ENCODE measurements around the gene FOXN4. TPM values are rescaled to one million over a fixed set of nuclear protein-coding genes. Genes with fewer than 3 reads are reported as not detected.

FOXN4 gene
- total and polyA plus RNA-seq, 2 of the 13 experiments (the other 11 are each of a cell fraction or from before 2014, with no cell fraction given) = 0.11 TPM; not detected in 1

GRCh38 chr12:109277899-109278762 is 31.0 kb downstream of the FOXN4 start (continued):
- TF ChIP-seq PAF1 (CRISPR knock-in tag; IDR thresholded peaks at IDR 0.05) = no peak
- TF ChIP-seq ZUFSP (CRISPR knock-in tag; IDR thresholded peaks at IDR 0.05; ENCODE audit: borderline replicate concordance) = no peak
- TF ChIP-seq, protein P1, sequence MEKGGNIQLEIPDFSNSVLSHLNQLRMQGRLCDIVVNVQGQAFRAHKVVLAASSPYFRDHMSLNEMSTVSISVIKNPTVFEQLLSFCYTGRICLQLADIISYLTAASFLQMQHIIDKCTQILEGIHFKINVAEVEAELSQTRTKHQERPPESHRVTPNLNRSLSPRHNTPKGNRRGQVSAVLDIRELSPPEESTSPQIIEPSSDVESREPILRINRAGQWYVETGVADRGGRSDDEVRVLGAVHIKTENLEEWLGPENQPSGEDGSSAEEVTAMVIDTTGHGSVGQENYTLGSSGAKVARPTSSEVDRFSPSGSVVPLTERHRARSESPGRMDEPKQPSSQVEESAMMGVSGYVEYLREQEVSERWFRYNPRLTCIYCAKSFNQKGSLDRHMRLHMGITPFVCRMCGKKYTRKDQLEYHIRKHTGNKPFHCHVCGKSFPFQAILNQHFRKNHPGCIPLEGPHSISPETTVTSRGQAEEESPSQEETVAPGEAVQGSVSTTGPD (CRISPR knock-in tag; IDR thresholded peaks at IDR 0.05) = no peak
- peak; percentile 94 for TF ChIP-seq FOXA3 (CRISPR knock-in tag; IDR thresholded peaks at IDR 0.05)
- no peak for TF ChIP-seq ZFP62 (CRISPR knock-in tag; IDR thresholded peaks at IDR 0.05)
- TF ChIP-seq NFRKB (IDR thresholded peaks at IDR 0.05) = no peak
- TF ChIP-seq, protein P2, sequence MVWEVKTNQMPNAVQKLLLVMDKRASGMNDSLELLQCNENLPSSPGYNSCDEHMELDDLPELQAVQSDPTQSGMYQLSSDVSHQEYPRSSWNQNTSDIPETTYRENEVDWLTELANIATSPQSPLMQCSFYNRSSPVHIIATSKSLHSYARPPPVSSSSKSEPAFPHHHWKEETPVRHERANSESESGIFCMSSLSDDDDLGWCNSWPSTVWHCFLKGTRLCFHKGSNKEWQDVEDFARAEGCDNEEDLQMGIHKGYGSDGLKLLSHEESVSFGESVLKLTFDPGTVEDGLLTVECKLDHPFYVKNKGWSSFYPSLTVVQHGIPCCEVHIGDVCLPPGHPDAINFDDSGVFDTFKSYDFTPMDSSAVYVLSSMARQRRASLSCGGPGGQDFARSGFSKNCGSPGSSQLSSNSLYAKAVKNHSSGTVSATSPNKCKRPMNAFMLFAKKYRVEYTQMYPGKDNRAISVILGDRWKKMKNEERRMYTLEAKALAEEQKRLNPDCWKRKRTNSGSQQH (CRISPR knock-in tag; IDR thresholded peaks at IDR 0.05; ENCODE audit: low read depth) = no peak
- TF ChIP-seq GATAD1 (CRISPR knock-in tag; IDR thresholded peaks at IDR 0.05) = no peak
- TF ChIP-seq, protein P3, sequence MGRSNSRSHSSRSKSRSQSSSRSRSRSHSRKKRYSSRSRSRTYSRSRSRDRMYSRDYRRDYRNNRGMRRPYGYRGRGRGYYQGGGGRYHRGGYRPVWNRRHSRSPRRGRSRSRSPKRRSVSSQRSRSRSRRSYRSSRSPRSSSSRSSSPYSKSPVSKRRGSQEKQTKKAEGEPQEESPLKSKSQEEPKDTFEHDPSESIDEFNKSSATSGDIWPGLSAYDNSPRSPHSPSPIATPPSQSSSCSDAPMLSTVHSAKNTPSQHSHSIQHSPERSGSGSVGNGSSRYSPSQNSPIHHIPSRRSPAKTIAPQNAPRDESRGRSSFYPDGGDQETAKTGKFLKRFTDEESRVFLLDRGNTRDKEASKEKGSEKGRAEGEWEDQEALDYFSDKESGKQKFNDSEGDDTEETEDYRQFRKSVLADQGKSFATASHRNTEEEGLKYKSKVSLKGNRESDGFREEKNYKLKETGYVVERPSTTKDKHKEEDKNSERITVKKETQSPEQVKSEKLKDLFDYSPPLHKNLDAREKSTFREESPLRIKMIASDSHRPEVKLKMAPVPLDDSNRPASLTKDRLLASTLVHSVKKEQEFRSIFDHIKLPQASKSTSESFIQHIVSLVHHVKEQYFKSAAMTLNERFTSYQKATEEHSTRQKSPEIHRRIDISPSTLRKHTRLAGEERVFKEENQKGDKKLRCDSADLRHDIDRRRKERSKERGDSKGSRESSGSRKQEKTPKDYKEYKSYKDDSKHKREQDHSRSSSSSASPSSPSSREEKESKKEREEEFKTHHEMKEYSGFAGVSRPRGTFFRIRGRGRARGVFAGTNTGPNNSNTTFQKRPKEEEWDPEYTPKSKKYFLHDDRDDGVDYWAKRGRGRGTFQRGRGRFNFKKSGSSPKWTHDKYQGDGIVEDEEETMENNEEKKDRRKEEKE (IDR thresholded peaks at IDR 0.05) = no peak
- peak; percentile 82; the same call in 1 of the 2 replicates for TF ChIP-seq FOXJ3 (CRISPR knock-in tag; IDR thresholded peaks at IDR 0.05; ENCODE audit: borderline replicate concordance)
- TF ChIP-seq, protein P4, sequence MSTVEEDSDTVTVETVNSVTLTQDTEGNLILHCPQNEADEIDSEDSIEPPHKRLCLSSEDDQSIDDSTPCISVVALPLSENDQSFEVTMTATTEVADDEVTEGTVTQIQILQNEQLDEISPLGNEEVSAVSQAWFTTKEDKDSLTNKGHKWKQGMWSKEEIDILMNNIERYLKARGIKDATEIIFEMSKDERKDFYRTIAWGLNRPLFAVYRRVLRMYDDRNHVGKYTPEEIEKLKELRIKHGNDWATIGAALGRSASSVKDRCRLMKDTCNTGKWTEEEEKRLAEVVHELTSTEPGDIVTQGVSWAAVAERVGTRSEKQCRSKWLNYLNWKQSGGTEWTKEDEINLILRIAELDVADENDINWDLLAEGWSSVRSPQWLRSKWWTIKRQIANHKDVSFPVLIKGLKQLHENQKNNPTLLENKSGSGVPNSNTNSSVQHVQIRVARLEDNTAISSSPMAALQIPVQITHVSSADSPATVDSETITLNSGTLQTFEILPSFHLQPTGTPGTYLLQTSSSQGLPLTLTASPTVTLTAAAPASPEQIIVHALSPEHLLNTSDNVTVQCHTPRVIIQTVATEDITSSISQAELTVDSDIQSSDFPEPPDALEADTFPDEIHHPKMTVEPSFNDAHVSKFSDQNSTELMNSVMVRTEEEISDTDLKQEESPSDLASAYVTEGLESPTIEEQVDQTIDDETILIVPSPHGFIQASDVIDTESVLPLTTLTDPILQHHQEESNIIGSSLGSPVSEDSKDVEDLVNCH (CRISPR knock-in tag; IDR thresholded peaks at IDR 0.05) = no peak
- no peak for TF ChIP-seq ZNF138 (CRISPR knock-in tag; IDR thresholded peaks at IDR 0.05; ENCODE audit: low read depth)
- TF ChIP-seq, protein P5, sequence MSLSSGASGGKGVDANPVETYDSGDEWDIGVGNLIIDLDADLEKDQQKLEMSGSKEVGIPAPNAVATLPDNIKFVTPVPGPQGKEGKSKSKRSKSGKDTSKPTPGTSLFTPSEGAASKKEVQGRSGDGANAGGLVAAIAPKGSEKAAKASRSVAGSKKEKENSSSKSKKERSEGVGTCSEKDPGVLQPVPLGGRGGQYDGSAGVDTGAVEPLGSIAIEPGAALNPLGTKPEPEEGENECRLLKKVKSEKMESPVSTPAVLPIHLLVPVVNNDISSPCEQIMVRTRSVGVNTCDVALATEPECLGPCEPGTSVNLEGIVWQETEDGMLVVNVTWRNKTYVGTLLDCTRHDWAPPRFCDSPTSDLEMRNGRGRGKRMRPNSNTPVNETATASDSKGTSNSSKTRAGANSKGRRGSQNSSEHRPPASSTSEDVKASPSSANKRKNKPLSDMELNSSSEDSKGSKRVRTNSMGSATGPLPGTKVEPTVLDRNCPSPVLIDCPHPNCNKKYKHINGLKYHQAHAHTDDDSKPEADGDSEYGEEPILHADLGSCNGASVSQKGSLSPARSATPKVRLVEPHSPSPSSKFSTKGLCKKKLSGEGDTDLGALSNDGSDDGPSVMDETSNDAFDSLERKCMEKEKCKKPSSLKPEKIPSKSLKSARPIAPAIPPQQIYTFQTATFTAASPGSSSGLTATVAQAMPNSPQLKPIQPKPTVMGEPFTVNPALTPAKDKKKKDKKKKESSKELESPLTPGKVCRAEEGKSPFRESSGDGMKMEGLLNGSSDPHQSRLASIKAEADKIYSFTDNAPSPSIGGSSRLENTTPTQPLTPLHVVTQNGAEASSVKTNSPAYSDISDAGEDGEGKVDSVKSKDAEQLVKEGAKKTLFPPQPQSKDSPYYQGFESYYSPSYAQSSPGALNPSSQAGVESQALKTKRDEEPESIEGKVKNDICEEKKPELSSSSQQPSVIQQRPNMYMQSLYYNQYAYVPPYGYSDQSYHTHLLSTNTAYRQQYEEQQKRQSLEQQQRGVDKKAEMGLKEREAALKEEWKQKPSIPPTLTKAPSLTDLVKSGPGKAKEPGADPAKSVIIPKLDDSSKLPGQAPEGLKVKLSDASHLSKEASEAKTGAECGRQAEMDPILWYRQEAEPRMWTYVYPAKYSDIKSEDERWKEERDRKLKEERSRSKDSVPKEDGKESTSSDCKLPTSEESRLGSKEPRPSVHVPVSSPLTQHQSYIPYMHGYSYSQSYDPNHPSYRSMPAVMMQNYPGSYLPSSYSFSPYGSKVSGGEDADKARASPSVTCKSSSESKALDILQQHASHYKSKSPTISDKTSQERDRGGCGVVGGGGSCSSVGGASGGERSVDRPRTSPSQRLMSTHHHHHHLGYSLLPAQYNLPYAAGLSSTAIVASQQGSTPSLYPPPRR (CRISPR knock-in tag; IDR thresholded peaks at IDR 0.05; ENCODE audit: borderline replicate concordance) = peak; percentile 59; the same call in 1 of the 2 replicates
